GM19240 (cell line): ENCODE results near the gene TMEM98.
A peak's percentile ranks its signal among the peaks of the same experiment; 100 is the strongest.
"Not testable (repeated sequence)": the region's sequence is repeated elsewhere in the genome, so short reads cannot be mapped to it uniquely, and the experiment has no call there.

Experiments used
- DNase-seq: peaks from one replicate; pipeline ENCODE4 v3.0.0; 2011; ENCODE audit warnings: low spot score; ENCODE audit not compliant: insufficient read length

Gene TMEM98

DNA sequence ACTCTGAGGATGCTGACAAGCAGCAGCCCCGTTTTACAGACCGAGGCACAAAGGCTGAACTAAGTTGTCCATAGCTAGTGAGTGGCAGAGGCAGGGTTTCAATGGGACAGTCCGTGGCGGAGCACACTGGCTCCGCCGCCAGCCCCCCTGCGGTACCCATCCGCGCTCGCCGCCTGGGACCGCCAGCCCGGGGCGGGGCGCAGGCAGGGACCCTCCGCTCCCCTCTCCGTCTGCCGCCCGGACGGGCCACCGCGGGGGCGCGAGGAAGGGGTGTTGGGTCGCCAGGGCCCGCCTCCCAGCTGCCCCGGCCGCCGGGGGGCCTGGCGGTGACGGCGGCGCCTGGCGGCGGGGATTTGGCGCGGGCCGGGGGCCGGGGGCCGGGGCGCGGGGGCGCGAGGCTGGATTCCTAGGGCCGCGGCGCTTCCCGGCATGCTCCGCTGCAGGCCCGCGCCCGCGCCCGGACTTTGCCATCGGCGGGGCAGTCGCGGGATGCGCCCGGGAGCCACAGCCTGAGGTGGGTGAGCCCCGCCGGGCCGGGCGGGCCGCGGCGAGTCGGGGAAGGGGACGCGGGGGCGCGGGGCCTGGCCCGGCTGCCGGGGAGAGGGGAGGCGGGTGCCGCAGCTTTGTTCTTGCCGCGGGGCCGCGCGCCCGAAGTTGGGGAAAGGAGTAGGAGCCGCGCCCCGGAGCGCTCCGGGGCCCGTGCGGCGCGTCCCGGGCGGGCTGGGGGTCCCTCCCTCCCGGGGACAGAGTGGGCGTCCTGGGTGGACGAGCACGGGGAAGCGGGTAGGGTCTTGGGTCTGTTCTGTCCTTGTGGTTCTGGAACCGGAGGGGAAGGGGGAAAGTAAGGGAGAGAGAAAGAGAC lies at the start of gene TMEM98:
TSS of gene TMEM98 (plus strand) at position 430 of the 862 bp plus-strand sequence. CDS start 3,376 bp downstream, outside the sequence.
- DNase-seq = no peak

DNA sequence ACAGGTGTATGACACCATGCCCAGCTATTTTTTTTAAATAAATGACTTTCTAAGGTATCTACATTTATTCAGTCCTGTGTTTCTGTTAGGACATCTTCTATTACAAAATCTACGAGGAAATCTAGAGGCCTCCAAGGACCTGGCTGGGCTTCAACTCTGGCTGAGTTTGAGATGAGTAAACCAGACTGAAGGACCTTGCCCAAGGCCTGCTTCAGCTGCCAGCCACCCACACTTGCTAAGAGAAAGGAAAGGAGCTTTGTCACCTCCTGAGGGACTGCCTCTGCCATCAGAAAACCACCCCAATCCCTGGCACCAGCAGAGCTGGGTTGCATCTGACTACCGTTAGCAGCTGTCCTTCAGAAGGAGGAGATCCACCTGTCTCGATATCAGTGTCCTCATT lies 49.7 kb upstream of the TMEM98 start:
- DNase-seq = no peak

DNA sequence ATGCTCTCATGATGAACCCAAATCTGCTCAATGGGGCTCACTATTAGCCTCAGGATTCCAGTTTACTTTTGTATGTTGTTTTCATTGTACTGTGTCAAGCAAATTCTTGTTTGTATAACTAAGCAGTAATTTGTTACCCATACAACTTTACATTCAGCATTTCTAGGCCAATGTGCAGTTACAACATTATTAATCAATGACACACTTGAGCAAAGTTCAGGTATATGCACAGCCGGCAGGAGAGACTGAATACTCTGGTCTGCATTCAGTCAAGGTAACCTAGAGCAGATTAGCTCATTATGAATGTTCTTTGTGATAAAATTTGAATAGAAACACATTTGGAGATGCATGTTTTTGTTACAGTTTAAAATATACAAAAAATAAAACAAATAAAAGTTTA lies 48.8 kb upstream of the TMEM98 start:
- no peak for DNase-seq

GRCh38 chr17:32880671-32881453 lies 47.1 kb upstream of the TMEM98 start:
- no peak for DNase-seq

- no peak for DNase-seq
Measured at GRCh38 chr17:32882029-32882428, 45.9 kb upstream of the TMEM98 start.

DNA sequence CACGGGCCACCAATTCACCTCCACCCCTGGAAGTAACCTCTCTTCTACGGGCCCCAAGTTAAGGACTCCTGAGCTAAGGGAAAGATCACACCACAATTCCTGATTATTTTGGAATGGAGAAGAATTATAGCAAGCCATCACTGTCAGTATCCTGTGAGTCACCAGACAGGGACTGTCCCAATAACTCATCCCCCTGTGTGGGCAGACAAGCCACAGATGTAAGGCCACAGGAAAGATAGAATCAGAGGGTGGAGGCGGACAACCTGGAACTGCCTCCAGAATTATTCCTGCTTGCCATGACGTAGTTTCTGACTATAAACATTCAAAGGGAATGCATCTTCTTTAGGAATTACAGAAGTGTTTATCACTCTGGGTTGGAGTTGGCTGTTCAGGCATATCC lies 45.2 kb upstream of the TMEM98 start:
- no peak for DNase-seq

DNA sequence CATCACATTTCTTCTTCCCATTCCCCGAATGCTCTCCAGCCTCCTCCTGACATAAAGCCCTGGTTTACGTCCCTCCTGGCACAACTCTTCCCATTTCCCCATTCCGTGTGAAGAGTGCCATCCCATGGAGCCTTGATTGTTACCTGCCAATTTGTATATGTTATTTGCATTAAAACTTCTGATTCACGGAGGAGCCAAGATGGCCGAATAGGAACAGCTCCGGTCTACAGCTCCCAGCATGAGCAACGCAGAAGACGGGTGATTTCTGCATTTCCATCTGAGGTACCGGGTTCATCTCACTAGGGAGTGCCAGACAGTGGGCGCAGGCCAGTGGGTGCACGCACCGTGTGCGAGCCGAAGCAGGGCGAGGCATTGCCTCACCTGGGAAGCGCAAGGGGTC lies 41.0 kb upstream of the TMEM98 start:
- DNase-seq = not testable (repeated sequence)

- DNase-seq = not testable (repeated sequence)
Measured at GRCh38 chr17:32887410-32887809, 40.5 kb upstream of the TMEM98 start.

DNA sequence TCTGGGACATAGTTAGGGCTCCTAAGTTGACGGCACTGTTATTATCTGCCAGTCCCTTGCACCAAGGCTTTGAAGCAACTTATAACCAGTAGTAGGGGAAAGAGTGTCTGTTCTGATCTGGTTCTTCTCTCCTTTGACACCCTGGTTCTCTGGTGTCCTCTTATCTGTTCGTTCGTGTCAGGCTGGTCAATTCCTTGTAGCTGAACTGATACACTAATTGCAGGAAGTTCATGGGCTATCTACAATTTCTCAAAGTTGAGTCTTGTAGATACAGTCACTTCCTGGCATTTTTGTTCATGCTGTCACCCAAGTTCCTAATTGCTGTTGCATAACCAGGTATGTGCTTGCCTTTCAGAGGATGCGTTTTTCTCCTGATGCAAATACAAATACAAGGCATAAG lies 33.7 kb upstream of the TMEM98 start:
- DNase-seq = no peak

- DNase-seq = no peak
Measured at GRCh38 chr17:32896647-32897258, 31.2 kb upstream of the TMEM98 start.

- no peak for DNase-seq
Measured at GRCh38 chr17:32899236-32900013, 28.5 kb upstream of the TMEM98 start.

- DNase-seq = no peak
Measured at GRCh38 chr17:32901743-32902142, 26.2 kb upstream of the TMEM98 start.

DNA sequence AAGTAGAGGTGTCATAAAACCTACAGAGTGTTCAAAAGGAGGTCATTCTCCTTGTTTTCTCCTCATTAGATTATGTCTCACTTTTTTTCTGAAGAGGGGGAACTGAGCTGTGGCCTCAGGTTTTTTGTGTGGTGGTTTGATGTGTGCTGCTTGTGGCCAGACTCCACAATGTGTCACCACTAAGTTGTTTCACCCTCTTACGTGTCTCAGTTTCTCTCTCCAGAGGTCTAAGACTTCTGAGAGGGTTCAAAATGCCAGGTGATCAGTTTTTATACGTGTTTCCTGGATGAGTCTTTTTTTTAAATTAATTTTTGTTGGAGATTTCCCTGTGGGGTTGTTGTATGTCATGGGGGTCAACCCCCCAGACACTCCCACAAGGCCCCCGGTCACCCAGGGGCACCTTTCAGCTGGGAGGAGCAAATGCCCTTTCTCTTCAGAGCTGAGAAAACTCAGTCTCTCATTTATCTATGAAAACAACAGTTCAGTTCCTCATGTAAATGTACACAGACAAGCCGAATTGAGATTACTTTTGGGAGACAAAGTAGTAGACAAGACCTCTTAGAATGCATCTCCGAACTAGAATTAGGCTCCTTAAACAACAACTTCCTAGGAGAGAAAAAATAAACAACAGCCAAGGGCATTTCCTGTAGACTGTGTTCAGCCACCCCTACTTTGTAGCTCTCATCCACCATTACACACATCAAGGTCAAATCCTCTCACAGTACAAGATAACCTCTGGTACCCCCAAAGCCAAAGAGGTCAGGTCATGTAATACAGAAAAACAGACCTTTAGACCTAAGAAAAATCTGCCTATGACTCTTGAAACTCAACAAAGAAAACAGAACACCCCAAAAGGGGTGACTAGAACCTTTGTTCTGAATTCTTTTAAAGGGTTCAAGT lies 23.9 kb upstream of the TMEM98 start:
- DNase-seq = no peak

- DNase-seq = no peak
Measured at GRCh38 chr17:32904891-32905290, 23.1 kb upstream of the TMEM98 start.

- no peak for DNase-seq
Measured at GRCh38 chr17:32907583-32907982, 20.4 kb upstream of the TMEM98 start.

- DNase-seq = peak; percentile 55
Measured at GRCh38 chr17:32909787-32910369, 18.1 kb upstream of the TMEM98 start.

DNA sequence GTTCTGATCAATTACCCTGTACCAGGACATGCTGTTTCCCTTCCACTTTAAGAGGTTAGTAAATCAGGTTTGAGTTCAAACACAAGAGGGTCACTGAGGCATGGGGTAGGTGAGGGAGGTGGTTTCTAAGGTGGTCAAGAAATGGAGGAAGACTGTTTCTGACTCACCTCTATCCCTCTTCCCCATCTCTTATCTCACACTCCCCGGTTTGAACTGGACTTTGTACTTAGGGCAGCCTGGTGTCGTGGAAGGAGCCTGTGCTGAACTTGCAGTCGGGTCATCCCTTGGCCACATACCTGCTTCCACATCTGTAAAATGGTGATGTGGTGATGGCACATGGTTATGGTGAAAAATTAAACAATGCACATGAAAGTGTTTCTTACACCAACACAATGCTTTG lies 17.2 kb upstream of the TMEM98 start:
- DNase-seq = no peak

- no peak for DNase-seq
Measured at GRCh38 chr17:32912218-32912897, 15.6 kb upstream of the TMEM98 start.

DNA sequence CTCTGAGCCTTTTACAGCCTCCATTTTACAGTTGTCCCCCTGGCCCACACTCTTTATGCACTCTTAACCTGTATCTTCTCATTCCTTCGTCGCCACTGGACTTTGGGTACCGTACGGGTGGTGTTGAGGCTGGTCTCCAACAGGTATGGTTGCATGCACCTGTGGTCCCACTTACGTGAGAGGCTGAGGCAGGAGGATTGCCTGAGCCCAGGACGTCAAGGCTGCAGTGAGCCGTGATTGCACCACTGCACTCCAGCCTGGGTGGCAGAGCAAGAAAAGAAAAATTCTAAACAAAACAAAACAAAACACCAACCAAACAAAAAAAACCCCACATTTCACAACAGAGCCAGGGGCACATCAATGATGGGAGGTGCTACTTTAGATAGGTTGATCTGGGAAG lies 14.4 kb upstream of the TMEM98 start:
- DNase-seq = no peak
